ENCODE measurements around the gene RAB33B. TPM values are rescaled to one million over a fixed set of nuclear protein-coding genes. Genes with fewer than 3 reads are reported as not detected.

RAB33B gene
- total RNA-seq, 6 experiments from 2014 or later, result 3.7 to 5.6 (median 4.8) TPM

GRCh38 chr4:139522457-139522856 is 68.5 kb downstream of the RAB33B start:
- H3K27ac Mint-ChIP-seq, result no peak overlapping the region
- peaks cover 18% of the 10 kb centered on the region for H3K4me1 Mint-ChIP-seq (ENCODE audit: low read depth)
- DNase-seq, result no peak
- H3K36me3 Mint-ChIP-seq (ENCODE audit: low read depth), result peaks cover 25% of the 10 kb centered on the region
- no peaks in the 10 kb centered on the region for H3K9me3 Mint-ChIP-seq
- no peak overlapping the region for H3K4me3 Mint-ChIP-seq
- no peak for TF ChIP-seq CTCF (IDR thresholded peaks at IDR 0.05)
- H3K27me3 Mint-ChIP-seq (ENCODE audit: insufficient read depth), result no peaks in the 10 kb centered on the region

- Mint-ChIP-seq H3K9me3 (no peaks in the 10 kb centered on the region), H3K36me3 (ENCODE audit: low read depth) (peaks cover 21% of the 10 kb centered on the region), H3K27ac (no peak overlapping the region; the same call in 1 of the 2 replicates), H3K27me3 (ENCODE audit: insufficient read depth) (no peaks in the 10 kb centered on the region), H3K4me3 (no peak overlapping the region), H3K4me1 (ENCODE audit: low read depth) (peaks cover 18% of the 10 kb centered on the region)
- TF ChIP-seq CTCF (IDR thresholded peaks at IDR 0.05), result no peak
- no peak for DNase-seq
Observed at GRCh38 chr4:139523076-139523475, 69.2 kb downstream of the RAB33B start.

GRCh38 chr4:139524062-139524631 is 70.2 kb downstream of the RAB33B start:
- Mint-ChIP-seq H3K9me3 (no peaks in the 10 kb centered on the region), H3K36me3 (ENCODE audit: low read depth) (peaks cover 29% of the 10 kb centered on the region), H3K4me3 (no peak overlapping the region), H3K27ac (peak overlapping the region; percentile 26; the same call in 1 of the 2 replicates), H3K4me1 (ENCODE audit: low read depth) (peaks cover 28% of the 10 kb centered on the region), H3K27me3 (ENCODE audit: insufficient read depth) (no peaks in the 10 kb centered on the region)
- no peak for TF ChIP-seq CTCF (IDR thresholded peaks at IDR 0.05)
- no peak for DNase-seq

GRCh38 chr4:139525414-139525813 is 71.5 kb downstream of the RAB33B start:
- peaks cover 35% of the 10 kb centered on the region for H3K4me1 Mint-ChIP-seq (ENCODE audit: low read depth)
- H3K9me3 Mint-ChIP-seq, result no peaks in the 10 kb centered on the region
- no peaks in the 10 kb centered on the region for H3K27me3 Mint-ChIP-seq (ENCODE audit: insufficient read depth)
- no peak overlapping the region for H3K4me3 Mint-ChIP-seq
- TF ChIP-seq CTCF (IDR thresholded peaks at IDR 0.05), result no peak
- no peak for DNase-seq
- peak overlapping the region; percentile 51 for H3K27ac Mint-ChIP-seq
- peaks cover 24% of the 10 kb centered on the region for H3K36me3 Mint-ChIP-seq (ENCODE audit: low read depth)

Other genes starting within 250 kb of the RAB33B start
- 10 to 100 TPM; 10.4 to 38.5 (median 11.8) TPM for gene MGARP, start 173.9 kb upstream of the RAB33B start, total RNA-seq (2021; fragmentation: NEBNext Ultra II Directional; extraction: Animal tissue kit (Norgen Biotek cat#: 25700))
- gene NAA15, start 152.6 kb upstream of the RAB33B start, total RNA-seq (2021; fragmentation: NEBNext Ultra II Directional; extraction: Animal tissue kit (Norgen Biotek cat#: 25700)), result 10 to 100 TPM; 63.0 to 72.0 (median 69.6) TPM
- gene NDUFC1, start 151.6 kb upstream of the RAB33B start, total RNA-seq (2021; fragmentation: NEBNext Ultra II Directional; extraction: Animal tissue kit (Norgen Biotek cat#: 25700)), result 10 to 100 TPM; 68.6 to 90.7 (median 74.2) TPM
- 10 to 100 TPM; 61.5 to 86.6 (median 67.9) TPM for gene SETD7, start 102.1 kb downstream of the RAB33B start, total RNA-seq (2021; fragmentation: NEBNext Ultra II Directional; extraction: Animal tissue kit (Norgen Biotek cat#: 25700))
- 10 to 100 TPM in 1 of 6 experiments, 1 to 10 TPM in 5; 5.0 to 11.4 (median 5.7) TPM for gene MGST2, start 211.7 kb downstream of the RAB33B start, total RNA-seq (2021; fragmentation: NEBNext Ultra II Directional; extraction: Animal tissue kit (Norgen Biotek cat#: 25700))